ENCODE measurements around the gene RASSF6.
A peak's percentile ranks its signal among the peaks of the same experiment; 100 is the strongest.
"Not testable (repeated sequence)": the region's sequence is repeated elsewhere in the genome, so short reads cannot be mapped to it uniquely, and the experiment has no call there.

RASSF6 gene, protein sequence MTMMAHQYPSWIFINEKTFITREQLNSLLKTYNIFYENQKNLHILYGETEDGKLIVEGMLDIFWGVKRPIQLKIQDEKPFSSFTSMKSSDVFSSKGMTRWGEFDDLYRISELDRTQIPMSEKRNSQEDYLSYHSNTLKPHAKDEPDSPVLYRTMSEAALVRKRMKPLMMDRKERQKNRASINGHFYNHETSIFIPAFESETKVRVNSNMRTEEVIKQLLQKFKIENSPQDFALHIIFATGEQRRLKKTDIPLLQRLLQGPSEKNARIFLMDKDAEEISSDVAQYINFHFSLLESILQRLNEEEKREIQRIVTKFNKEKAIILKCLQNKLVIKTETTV

DNA sequence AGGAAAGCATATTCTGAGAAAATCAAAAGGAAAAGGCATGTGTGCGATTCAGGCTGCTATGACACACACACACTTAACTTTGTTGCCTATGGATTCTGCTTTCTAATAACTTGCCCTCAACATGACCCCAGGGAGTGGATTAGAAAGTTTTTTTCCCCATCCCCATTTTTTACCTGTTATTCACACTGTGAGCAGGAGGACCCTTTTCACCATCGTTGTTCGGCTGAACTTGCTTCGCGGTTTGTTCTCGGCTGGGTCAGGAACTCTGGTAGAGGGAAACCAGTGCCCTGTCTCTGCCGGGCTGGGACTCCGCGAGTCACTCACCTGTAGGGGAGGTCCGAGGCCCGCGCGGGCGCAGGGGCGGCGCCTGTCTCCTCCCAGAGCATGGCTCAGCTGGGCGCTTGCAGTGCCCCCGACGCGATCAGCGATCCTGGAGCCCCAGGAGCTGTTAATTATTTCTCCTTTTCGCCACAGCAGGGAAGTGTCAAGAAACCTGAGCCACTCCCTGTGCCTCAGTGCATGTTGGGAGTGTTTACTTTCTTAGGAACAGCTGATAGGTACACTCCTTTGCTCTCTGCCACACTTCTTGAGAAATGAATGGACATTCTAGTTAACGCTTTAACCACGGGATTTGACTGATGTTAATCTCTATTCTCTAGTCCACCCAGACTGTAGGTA lies at the start of gene RASSF6:
RASSF6 (minus strand) TSS at position 322 of the 678 bp plus-strand sequence. CDS start 8,641 bp downstream, outside the sequence.
- peak in 1 of 3 experiments; percentile 12 for DNase-seq (ENCODE audit: low read depth in 3 of 3)

DNA sequence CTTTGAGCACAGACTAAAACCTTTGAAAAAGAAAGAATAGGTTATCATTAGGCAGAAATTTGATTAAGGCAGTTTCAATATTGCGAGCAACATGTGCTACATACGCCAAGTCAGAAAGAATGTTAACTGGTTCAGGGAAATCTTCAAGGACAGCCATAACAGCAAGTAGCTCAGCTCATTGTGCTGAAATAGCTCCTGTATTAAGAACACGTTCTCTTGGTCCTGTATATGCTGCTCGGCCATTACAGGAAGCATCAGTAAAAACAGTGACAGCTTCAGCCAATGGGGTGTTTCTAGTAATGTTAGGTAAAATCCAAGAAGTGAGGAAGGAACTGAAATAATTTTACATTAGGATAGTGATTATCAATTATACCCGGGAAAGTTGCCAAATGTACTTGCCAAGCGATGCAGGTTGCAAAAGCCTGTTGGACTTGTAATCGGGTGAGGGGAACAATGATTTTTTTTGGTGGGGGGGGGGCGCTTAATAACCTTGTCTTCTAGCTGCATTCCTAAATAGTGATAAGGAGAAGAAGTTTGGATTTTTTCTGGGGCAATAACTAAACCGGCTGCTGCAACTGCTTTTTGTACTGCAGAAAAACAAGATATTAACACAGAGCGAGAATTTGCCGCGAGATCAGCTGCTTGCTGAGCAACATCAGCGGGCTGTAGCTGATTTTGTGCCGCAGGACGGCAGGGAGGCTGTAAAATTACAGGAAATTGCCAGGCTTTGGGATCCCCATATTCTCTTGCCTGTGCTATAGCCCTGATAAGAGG lies 49.4 kb upstream of the RASSF6 start:
- no peak for DNase-seq (ENCODE audit: low read depth in 3 of 3)

DNA sequence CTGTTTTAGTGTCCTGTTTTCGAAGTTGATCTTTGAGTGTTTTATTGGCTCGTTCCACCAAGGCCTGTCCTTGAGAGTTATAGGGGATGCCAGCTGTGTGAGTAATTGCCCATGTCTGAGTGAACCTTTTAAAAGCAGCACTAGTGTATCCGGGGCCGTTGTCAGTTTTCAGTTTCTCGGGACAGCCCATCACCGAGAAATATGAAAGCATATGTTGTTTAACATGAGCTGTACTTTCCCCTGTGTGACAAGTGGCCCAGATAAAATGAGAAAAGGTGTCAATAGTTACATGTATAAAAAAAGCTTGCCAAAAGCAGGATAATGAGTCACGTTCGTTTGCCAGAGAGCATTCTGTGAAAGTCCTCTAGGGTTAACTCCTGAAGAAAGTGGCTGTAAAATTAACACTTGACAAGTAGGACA lies 48.6 kb upstream of the RASSF6 start:
- DNase-seq (ENCODE audit: low read depth in 3 of 3): no peak

DNA sequence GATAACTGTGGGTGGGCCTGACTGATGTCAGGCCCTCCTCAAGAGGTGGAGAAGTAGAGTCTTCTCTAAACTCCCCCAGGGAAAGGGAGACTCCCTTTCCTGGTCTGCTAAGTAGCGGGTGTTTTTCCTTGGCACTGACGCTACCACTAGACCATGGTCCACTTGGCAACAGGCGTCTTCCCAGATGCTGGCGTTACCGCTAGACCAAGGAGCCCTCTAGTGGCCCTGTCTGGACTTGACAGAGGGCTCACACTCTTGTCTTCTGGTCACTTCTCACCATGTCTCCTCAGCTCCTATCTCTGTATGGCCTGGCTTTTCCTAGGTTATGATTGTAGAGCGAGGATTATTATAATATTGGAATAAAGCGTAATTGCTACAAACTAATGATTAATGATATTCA lies 45.7 kb upstream of the RASSF6 start:
- not testable (repeated sequence) for DNase-seq (ENCODE audit: low read depth in 3 of 3)

DNA sequence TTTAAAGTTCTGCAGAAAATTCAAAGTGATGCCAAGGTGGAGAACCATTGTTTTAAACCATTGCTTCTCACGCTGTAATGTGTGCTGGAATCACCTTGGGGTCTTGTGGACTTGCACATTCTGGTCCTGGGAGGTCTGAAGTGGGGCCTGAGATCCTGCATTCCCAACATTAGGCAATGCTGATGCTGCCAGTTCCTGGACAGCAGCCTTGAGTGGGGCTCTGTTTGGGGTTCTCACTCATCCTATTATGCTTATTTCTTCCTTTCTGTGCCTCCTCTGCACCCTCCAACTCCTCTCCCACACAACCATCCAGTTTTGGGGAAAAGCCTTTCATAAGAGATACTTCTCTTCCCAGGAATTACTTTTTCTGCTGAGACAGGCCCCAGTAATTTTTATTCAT lies 44.2 kb upstream of the RASSF6 start:
- DNase-seq (ENCODE audit: low read depth in 3 of 3): no peak

DNA sequence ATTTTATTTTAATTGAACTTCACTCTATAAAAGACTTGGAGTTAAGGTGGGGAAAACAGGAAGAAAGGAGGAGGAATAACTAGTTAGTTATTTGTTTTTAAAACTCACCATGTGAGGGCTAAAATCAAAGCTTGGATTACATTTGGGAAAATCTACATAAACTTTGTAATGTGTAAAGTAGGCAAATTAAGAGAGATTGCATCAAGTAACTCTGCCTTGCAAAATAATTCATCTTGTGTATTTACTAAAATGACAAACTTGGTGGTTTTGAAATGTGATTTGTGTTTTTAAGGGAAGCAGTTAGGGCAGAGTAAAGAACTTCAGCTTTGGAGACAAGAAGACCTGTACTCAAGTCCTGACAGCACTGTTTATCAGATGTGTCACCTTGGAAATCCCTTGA lies 43.3 kb upstream of the RASSF6 start:
- no peak for DNase-seq (ENCODE audit: low read depth in 3 of 3)

DNA sequence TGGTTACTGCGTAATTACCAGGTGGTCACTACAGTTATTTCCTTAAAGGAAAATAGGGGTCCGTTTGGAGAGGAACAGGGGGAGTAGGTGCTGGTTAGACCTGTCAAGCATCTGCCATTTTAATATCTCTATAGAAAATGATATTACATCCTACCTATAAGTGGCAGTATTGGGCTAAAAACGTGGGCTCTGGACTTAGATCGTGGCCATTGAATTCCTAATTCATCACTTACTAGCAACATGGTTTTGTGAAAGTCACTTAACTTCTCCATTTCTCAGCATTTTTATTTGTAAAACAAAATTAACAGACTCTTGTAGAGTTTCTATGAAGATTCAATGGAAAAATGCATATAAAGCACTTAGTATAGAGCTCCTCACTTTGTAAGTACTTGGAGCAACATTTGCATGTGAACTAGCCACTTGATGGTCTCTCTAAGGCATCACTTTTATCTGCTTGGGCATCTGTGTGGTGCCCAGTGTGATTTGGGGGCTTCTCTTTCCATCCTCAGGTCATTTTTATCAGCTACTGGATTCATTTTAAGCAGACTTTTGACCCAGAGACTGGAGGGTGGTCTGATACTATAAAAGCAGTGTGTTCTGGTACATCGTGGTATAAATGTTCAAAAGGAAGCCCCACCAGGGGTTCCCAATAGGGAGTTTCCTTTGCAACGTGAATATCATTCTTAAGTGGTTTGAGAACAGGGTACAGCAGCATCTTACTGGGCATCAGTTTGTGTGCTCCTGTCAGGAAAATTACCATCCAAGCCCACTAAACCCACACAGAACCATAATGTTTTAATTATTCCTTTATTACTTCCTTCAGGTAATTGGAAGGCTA lies 42.7 kb upstream of the RASSF6 start:
- DNase-seq (ENCODE audit: low read depth in 3 of 3): no peak

DNA sequence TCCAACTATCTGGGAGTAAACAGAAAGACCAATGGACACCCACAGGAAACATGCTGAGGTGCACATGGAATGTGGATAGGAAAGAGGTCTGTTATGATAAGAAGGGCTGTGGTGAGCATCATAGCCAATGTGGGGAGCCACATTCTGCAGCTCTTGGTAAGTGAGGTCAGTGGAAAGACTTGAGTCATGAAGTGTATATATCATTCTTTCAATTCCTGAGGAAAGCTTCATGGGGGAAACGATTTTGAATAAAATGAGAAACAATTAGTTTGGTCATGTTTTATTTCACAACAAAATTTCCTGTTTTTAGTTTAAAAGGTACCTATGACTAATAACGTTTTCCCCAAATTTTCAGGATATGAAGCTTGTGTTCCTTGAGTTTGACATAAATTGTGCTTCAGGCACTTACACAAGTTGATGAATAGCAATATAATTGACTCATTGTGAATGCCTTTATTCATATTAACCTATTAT lies 41.4 kb upstream of the RASSF6 start:
- no peak for DNase-seq (ENCODE audit: low read depth in 3 of 3)

DNA sequence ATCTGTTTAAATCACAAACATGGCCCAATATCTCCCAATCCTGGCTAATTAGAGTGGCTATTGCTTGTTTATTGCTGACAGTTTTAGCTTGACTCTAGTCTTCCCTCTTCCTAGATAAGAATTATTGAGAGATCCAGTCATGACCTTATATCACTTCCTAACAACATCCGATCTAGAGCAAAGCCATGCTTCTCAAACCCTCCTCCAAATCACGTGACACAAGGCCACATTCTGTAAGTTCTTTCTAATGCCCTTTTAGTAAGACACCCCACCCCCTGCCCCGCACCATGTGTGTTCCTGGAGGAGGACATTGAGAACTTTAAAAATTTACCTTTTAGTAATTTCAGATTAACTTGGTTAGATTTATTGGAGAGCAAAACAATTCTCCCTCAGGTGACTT lies 40.6 kb upstream of the RASSF6 start:
- no peak for DNase-seq (ENCODE audit: low read depth in 3 of 3)

DNA sequence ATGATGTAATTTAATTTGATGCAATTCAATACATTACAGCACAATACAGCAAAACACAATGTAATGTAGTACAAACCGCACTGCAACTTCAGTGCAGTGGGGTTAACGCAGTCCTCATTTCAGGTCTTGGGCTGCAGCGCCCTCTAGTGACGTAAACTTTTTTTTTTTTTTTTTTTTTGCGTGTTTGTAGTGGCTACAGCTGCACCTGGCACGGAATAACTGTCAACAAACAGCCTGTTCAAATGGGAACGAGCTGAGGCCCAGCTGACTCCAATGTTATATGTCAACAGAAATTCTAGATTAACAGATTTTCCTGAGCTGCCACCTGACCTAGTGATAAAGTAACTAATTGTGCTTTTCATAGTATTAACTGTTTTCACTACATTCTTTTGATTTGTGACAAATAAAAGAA lies 33.5 kb upstream of the RASSF6 start:
- DNase-seq (ENCODE audit: low read depth in 3 of 3): no peak

DNA sequence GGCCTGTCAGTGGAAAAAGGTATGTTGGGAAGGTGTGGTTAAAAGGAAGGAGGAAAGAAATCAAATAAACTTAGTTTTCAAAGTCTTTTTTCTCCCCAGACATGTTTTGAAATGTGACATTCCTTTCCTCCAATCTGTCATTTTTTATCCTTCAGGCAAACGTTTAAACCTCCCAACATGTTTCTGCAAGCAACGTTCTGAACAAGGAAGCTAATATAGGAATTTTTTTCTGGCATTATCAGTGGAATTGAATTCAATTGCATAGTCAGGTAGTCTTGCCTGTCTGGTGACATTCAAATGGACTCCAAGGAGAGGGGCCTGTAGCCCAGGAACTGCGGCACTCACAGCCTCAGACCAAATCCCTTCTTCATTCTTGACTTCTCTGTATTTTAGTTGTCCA lies 30.0 kb upstream of the RASSF6 start:
- no peak for DNase-seq (ENCODE audit: low read depth in 3 of 3)

DNA sequence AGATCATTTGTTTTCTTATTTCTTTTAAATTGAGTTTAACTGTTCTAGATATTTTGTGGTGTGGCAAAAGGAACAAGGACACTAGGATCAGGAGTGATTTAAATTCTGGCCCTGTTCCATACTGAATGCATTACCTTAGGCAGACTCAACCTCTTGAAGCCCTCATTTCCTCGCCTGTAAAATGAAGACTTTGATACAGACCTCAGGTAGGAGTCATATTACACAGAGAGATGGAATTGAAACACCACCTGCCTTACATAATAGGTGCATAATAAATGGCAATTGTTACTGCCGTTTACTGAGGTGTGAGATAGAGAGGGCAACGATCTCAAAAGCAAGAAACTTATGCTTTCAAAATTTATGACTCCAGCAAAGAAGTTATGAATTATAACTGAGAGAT lies 28.2 kb upstream of the RASSF6 start:
- DNase-seq (ENCODE audit: low read depth in 3 of 3): no peak

DNA sequence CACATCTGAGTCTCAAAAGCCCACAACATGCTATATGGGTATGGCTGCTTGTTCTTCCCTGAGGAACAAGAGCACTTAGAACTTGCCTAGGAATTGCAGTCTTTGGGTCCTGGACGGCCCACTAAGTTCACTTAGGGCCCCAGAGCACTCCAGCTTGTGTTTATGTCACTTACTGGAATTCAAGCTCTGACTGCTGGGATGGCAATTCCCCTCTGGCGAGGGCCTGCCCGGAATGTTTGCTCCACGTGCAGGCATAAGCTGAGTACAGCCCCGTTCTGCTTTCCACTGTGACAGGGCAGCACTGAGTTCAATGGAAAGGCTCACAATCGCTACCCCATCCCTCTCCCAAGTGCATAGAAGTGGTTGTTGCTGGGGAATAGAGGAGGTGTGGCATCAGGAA lies 25.9 kb upstream of the RASSF6 start:
- no peak for DNase-seq (ENCODE audit: low read depth in 3 of 3)

DNA sequence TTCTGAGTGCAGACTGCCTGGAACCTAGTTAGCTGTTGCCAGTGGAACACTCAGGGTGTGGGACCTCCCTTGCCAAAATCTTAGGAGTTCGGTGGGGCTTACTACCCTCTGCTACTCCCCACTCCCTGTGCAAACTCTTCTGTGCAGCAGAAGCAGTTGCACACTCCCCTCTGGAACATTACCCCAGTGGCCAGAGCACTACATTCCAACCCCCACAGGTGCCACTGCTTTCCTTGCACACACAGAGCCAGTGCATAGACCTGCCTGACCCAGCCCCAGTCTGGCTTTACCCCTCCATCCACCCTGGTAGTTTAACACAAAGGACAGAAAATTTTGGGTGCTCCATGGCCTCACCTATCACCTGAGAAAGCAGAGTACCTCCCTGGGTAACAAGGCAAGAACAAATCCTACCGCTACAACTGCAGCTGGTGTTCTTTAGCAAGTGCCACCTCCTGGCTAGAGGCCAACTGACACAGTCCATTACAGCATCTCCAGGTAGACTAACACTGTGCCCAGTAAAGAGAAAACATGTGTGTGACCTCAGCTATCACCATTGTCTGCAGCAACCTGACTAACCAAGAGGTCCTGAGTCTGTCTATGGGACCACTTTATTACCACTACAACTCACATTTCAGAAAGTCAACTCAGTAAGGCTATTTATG lies 11.5 kb upstream of the RASSF6 start:
- DNase-seq (ENCODE audit: low read depth in 3 of 3): no peak

DNA sequence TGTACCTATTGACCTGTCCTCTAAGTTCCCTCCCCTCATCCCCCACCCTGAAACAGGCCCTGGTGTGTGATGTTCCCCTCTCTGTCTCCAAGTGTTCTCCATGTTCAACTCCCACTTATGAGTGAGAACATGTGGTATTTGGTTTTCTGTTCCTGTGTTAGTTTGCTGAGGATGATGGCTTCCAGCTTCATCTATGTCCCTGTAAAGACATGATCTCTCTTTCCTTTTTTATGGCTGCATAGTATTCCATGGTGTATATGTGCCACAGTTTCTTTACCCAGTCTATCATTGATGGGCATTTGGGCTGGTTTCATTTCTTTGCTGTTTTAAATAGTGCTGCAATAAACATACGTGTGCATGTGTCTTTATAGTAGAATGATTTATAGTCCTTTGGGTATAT lies 8.6 kb upstream of the RASSF6 start:
- DNase-seq (ENCODE audit: low read depth in 3 of 3): not testable (repeated sequence)

DNA sequence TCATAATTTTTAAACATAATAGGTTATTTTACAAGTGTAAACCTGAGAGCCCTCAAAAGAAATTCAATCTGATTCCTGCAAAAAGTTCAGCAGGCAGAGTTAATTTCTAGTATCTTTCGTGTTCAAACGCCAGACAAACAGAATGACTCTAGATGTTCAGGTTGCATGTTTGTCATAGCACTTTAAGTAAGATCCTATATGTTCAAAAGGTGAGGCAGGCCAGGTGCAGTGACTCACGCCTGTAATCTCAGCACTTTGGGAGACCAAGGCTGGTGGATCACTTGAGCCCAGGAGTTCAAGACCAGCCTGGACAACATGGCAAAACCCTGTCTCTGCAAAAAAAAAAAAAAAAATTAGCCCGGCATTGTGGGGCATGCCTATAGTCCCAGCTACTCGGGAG lies 1.1 kb upstream of the RASSF6 start:
- no peak for DNase-seq (ENCODE audit: low read depth in 3 of 3)

DNA sequence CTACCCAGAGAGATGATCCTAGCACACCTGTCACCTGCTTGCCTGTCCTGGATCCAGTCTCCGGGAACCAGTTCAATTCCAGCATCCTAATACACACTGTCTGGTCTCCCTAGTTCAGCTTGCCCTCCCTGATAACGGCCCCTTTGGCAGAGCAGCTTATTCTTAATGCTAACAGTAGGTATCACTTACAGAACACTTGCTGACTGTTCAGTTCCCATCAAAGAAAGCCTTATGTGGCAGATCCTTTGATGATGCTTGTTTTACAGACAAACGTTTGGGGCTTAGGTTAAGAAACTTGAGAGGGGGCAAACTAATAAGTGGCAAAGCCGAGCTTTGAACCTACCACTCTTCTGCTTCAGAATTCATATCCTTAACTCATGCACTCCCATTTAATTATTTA lies 890 bp downstream of the RASSF6 start:
- no peak for DNase-seq (ENCODE audit: low read depth in 3 of 3)

DNA sequence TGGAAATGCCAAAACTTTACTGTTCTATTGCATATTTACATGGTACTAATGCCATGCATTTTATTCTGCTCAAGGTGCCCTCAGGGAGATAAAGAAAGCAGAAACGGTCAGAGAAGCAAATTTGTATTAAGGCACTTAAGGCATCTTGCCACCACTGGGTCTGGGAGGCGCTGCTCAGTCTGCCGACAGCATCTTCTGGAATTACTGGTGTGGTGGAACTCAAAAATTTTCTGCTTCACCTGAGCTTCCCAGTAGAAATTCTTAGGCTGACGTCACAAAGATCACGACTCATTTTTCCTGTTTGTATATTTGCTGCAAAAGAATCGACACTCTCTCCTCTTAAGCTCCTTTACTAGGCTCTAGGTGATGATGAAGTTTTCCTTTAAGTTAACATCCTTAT lies 3.0 kb downstream of the RASSF6 start:
- DNase-seq (ENCODE audit: low read depth in 3 of 3): no peak

DNA sequence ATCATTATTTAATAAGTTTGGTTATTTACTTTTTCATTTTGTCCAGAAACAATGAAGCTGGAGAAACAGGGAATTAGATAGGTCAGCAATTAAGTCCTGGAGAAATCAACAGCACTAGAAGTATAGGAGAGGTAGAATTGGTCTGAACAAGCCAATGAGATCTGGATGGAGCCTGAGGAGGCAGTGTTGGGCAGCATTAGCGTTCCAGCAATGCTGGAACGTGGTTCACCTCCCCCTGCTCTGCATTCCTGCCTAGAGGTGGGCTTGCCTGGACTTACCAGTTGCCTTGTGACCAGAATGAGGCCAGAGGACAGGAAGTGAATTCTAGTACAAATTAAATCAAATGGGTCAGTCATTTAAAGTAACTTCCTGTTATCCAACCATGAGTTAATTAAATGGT lies 4.6 kb downstream of the RASSF6 start:
- no peak for DNase-seq (ENCODE audit: low read depth in 3 of 3)

DNA sequence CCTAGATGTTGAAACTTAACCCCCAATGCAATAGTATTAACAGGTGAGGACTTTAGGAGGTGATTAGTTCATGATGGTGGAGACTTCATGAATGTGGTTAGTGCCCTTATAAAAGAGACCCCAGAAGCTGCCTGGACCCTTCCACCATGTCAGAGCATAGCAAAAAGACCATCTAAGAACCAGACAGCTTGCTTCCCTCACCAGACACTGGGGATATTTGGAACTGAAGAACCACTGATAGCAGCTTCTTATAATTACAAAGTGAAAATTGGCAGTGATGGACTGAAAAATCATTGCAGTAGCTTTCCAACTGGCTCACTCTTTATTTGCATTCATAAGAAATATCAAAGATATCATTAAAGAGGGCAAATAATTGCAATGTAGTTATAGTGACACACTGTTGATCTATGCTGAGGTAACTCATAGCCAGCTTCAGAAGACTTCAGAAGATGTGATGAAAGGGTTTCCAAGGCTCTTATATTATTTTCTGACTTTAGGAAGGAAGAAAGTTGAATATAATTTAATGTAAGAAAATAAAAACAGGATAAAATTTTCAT lies 5.8 kb downstream of the RASSF6 start:
- no peak for DNase-seq (ENCODE audit: low read depth in 3 of 3)

DNA sequence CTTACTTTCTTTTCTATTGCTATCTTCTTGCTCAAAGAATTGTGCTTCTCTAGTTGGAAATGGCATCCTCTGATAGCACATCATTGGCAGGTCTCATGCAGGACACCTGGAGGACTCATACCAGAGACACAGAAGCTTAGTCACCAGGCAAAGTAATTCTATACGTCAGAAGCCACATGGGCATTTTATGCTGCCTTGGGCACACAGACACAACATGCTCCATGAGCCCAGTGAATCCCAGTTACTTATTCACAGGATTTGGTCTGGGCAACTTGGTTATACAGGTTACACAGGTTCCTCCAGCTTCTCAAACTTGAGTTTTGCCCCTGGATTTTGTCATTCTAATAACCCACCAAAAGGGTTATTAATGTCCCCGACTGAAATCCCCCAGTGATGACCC lies 7.1 kb downstream of the RASSF6 start:
- no peak for DNase-seq (ENCODE audit: low read depth in 3 of 3)

All from stimulated activated CD4-positive, alpha-beta T cell treated with anti-CD3 and anti-CD28 coated beads, TNF-alpha, amount 100 ng/mL, for 24 hours (primary cell).